ENCODE data around the gene CD248. TPM values are rescaled to one million over a fixed set of nuclear protein-coding genes. Genes with fewer than 3 reads are reported as not detected.

The CD248 gene
- total RNA-seq, 1 experiment from 2014 or later = 0.15 TPM

DNA sequence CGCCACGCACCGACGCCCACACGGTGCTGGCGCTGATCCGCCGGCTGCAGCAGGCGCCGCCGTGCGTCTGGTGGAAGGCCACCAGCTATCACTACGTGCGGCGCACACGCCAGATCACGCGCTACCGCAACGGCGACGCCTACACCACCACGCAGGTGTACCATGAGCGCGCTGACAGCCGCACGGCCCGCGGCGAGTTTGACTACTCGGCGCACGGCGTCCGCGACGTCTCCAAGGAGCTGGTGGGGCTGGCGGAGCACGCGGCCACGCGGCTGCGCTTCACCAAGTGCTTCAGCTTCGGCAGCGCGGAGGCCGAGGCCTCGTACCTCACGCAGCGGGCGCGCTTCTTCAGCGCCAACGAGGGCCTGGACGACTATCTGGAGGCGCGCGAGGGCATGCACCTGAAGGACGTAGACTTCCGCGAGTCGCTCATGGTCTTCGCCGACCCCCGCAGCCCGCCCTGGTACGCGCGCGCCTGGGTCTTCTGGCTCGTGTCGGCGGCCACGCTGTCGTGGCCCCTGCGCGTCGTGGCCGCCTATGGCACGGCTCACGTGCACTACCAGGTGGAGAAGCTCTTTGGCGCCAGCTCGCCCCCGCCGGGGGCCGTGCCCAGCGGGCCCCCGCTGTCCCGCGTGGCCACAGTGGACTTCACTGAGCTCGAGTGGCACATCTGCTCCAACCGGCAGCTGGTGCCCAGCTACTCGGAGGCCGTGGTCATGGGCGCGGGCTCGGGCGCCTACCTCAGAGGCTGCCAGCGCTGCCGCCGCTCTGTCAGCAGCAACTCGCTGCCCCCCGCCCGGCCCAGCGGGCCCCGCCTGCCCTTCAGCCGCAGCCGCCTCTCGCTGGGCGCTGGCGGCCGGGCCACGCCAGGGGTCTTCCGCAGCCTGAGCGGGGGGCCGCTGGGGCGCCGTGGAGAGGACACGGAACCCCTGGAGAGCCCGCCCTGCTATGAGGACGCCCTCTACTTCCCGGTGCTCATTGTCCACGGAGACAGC, 21.9 kb downstream of the CD248 start:
- H3K36me3 ChIP-seq (ENCODE audit: control insufficient read depth, insufficient read depth, low read length) = no peaks in the 10 kb centered on the region
- H3K4me3 ChIP-seq (ENCODE audit: low read depth in 2 of 2, low read length in 2 of 2) = no peak overlapping the region
- intact Hi-C loops (cut with micrococcal nuclease; ENCODE audit: unreplicated experiment) = no loop called here
- no peak for DNase-seq (ENCODE audit: low read depth, low spot score)
- no TSS peak for BruUV-seq (replicated peaks)
- ChIA-PET POLR2A (no interaction called here), CTCF (no interaction called here)
- no peak for ATAC-seq
- in situ Hi-C loops (cut with HindIII; ENCODE audit: low pct_unique_long_range_greater_than_20kb, low sequenced_read_pairs) = no loop called here
- H3K27me3 ChIP-seq (ENCODE audit: control insufficient read depth, insufficient read depth, low read length) = no peaks in the 10 kb centered on the region
- no peak for TF ChIP-seq TCF7L2 (IDR thresholded peaks at IDR 0.05; ENCODE audit: low read depth, low read length)
- H3K27ac ChIP-seq (ENCODE audit: low read length) = no peak overlapping the region
- peaks cover 3% of the 10 kb centered on the region; the same call in 1 of the 2 replicates for H3K4me1 ChIP-seq (ENCODE audit: control insufficient read depth, insufficient read depth, low read length)
- no peaks in the 10 kb centered on the region for H3K9me3 ChIP-seq (ENCODE audit: control insufficient read depth, insufficient read depth, low read depth, low read length)

DNA sequence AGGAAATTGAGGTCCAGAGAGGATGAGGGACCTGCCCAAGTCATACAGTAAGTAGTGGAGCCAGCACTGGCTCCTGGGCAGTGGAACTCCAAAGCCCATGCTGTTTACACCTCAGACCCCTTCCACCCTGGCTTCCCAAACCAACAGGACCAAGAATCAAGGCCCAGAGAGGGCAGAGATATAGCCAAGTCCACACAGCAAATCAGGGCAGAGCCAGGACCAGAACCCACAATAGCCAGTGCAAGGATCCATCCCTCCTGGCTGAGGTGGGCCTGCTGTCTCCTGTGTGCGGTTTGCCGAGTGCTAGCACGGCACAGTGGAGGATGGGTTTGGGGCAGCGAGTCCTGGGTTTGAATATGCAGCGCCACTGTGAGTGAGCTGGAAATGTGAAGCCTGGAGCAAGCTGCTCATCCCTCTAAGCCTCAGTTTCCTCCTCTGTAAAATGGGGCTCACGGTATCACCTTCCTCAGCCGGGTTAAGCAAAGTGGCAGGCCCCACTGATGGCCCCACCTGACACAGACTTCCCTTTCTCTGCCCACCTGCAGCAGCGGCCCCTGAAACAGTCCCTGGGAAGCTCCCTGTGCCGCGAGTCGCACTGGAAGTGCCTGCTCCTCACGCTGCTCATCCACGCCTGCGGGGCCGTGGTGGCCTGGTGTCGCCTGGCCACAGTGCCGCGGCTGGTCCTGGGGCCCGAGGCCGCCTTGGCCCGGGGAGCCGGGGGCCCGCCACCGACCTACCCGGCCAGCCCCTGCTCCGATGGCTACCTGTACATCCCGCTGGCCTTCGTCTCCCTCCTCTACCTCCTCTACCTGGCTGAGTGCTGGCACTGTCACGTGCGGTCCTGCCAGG, 22.8 kb downstream of the CD248 start:
- no peaks in the 10 kb centered on the region for H3K27me3 ChIP-seq (ENCODE audit: control insufficient read depth, insufficient read depth, low read length)
- H3K9me3 ChIP-seq (ENCODE audit: control insufficient read depth, insufficient read depth, low read depth, low read length) = no peaks in the 10 kb centered on the region
- POLR2A ChIA-PET = no interaction called here
- no peak for TF ChIP-seq SIN3A (IDR thresholded peaks at IDR 0.05; ENCODE audit: borderline replicate concordance, insufficient read depth, low read depth, low read length)
- TF ChIP-seq TCF7L2 (IDR thresholded peaks at IDR 0.05; ENCODE audit: low read depth, low read length) = no peak
- TF ChIP-seq, protein P1, sequence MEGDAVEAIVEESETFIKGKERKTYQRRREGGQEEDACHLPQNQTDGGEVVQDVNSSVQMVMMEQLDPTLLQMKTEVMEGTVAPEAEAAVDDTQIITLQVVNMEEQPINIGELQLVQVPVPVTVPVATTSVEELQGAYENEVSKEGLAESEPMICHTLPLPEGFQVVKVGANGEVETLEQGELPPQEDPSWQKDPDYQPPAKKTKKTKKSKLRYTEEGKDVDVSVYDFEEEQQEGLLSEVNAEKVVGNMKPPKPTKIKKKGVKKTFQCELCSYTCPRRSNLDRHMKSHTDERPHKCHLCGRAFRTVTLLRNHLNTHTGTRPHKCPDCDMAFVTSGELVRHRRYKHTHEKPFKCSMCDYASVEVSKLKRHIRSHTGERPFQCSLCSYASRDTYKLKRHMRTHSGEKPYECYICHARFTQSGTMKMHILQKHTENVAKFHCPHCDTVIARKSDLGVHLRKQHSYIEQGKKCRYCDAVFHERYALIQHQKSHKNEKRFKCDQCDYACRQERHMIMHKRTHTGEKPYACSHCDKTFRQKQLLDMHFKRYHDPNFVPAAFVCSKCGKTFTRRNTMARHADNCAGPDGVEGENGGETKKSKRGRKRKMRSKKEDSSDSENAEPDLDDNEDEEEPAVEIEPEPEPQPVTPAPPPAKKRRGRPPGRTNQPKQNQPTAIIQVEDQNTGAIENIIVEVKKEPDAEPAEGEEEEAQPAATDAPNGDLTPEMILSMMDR (IDR thresholded peaks at IDR 0.05) = no peak
- TF ChIP-seq, protein P2, sequence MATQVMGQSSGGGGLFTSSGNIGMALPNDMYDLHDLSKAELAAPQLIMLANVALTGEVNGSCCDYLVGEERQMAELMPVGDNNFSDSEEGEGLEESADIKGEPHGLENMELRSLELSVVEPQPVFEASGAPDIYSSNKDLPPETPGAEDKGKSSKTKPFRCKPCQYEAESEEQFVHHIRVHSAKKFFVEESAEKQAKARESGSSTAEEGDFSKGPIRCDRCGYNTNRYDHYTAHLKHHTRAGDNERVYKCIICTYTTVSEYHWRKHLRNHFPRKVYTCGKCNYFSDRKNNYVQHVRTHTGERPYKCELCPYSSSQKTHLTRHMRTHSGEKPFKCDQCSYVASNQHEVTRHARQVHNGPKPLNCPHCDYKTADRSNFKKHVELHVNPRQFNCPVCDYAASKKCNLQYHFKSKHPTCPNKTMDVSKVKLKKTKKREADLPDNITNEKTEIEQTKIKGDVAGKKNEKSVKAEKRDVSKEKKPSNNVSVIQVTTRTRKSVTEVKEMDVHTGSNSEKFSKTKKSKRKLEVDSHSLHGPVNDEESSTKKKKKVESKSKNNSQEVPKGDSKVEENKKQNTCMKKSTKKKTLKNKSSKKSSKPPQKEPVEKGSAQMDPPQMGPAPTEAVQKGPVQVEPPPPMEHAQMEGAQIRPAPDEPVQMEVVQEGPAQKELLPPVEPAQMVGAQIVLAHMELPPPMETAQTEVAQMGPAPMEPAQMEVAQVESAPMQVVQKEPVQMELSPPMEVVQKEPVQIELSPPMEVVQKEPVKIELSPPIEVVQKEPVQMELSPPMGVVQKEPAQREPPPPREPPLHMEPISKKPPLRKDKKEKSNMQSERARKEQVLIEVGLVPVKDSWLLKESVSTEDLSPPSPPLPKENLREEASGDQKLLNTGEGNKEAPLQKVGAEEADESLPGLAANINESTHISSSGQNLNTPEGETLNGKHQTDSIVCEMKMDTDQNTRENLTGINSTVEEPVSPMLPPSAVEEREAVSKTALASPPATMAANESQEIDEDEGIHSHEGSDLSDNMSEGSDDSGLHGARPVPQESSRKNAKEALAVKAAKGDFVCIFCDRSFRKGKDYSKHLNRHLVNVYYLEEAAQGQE (IDR thresholded peaks at IDR 0.05; ENCODE audit: insufficient read depth in 1 of 2, low read depth in 2 of 2, low read length in 1 of 2) = no peak
- no peak for TF ChIP-seq POLR2AphosphoS5 (IDR thresholded peaks at IDR 0.05; ENCODE audit: low read depth, low read length)
- in situ Hi-C loops (cut with HindIII; ENCODE audit: low pct_unique_long_range_greater_than_20kb, low sequenced_read_pairs) = no loop called here
- no peak overlapping the region for H3K4me3 ChIP-seq (ENCODE audit: low read depth in 2 of 2, low read length in 2 of 2)
- DNase-seq (ENCODE audit: low read depth, low spot score) = no peak
- no peak for ATAC-seq
- intact Hi-C loops (cut with micrococcal nuclease; ENCODE audit: unreplicated experiment) = no loop called here
- H3K4me1 ChIP-seq (ENCODE audit: control insufficient read depth, insufficient read depth, low read length) = peaks cover 6% of the 10 kb centered on the region
- no peak overlapping the region for H3K27ac ChIP-seq (ENCODE audit: low read length)
- BruUV-seq (replicated peaks) = no TSS peak
- CTCF ChIA-PET = no interaction called here
- no peaks in the 10 kb centered on the region for H3K36me3 ChIP-seq (ENCODE audit: control insufficient read depth, insufficient read depth, low read length)

Measured in Panc1 (cell line).